ENCODE measurements around the gene CDX2. TPM values are rescaled to one million over a fixed set of nuclear protein-coding genes. Genes with fewer than 3 reads are reported as not detected.

Gene CDX2
- total RNA-seq, 1 donor from 2014 or later = not detected

- no peaks in the 10 kb centered on the region for H3K36me3 Mint-ChIP-seq (ENCODE audit: low read depth)
- no peak overlapping the region for H3K27ac Mint-ChIP-seq
- peaks cover 26% of the 10 kb centered on the region for H3K4me1 Mint-ChIP-seq
- peaks cover 53% of the 10 kb centered on the region for H3K27me3 Mint-ChIP-seq
- DNase-seq (no peak), ATAC-seq (ENCODE audit: low read depth) (no peak)
- TF ChIP-seq, protein P1, sequence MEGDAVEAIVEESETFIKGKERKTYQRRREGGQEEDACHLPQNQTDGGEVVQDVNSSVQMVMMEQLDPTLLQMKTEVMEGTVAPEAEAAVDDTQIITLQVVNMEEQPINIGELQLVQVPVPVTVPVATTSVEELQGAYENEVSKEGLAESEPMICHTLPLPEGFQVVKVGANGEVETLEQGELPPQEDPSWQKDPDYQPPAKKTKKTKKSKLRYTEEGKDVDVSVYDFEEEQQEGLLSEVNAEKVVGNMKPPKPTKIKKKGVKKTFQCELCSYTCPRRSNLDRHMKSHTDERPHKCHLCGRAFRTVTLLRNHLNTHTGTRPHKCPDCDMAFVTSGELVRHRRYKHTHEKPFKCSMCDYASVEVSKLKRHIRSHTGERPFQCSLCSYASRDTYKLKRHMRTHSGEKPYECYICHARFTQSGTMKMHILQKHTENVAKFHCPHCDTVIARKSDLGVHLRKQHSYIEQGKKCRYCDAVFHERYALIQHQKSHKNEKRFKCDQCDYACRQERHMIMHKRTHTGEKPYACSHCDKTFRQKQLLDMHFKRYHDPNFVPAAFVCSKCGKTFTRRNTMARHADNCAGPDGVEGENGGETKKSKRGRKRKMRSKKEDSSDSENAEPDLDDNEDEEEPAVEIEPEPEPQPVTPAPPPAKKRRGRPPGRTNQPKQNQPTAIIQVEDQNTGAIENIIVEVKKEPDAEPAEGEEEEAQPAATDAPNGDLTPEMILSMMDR (IDR thresholded peaks at IDR 0.05) = no peak
- ChIA-PET CTCF (interaction anchor here (0.6 to 10.8 kb wide), 6 partner anchors 29 to 997 kb away, joined by 3 to 230 read pairs (median 9); no protein-coding TSS in a partner anchor), POLR2A (no interaction called here)
- intact Hi-C loops (cut with micrococcal nuclease) = loop anchor here (5.0 to 10.0 kb wide), 2 partner anchors 450 to 812 kb away; no protein-coding TSS in a partner anchor
- H3K9me3 Mint-ChIP-seq = no peaks in the 10 kb centered on the region
- no peak overlapping the region for H3K4me3 Mint-ChIP-seq
Measured at GRCh38 chr13:27982361-27982760, 13.2 kb upstream of the CDX2 start.

DNA sequence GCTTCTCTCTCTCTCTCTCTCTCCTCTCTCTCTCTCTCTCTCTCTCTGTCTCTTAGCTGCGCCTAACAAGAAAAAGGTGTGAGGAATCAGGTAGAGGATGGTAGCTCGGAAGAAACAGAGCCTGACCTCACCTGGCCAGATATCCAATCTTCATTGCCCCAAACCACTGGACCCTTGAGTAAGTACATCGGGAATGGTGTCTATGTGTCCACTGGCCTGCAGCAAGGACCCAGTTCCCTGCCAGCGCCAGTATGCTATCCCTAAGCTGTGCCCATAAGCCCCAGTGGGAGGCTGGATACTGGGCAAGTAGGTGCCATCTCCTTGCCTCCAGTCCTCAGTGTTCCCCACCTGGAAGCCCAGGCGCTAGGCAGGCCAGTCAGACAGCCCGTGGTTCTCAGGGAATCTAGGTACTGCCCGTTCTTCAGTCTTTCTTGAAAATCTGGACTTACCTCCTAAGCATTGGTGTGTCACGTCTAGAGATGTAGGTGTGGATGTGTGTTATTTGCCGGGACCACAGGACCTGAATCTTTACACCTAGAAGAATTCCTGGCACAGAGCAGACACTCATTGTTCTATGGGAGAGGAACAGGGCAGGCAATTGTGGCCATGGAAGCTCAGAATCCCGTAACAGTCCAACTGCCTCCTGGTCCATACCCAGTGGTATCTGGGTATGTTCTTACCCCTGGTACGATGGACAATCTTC is 12.0 kb upstream of the CDX2 start:
- Mint-ChIP-seq H3K4me1 (peaks cover 26% of the 10 kb centered on the region), H3K36me3 (ENCODE audit: low read depth) (no peaks in the 10 kb centered on the region), H3K27me3 (peaks cover 62% of the 10 kb centered on the region), H3K27ac (no peak overlapping the region), H3K9me3 (no peaks in the 10 kb centered on the region), H3K4me3 (peak overlapping the region; percentile 71)
- intact Hi-C loops (cut with micrococcal nuclease) = loop anchor here (5.0 to 10.0 kb wide), 2 partner anchors 449 to 814 kb away; no protein-coding TSS in a partner anchor
- DNase-seq (no peak), ATAC-seq (ENCODE audit: low read depth) (no peak)
- TF ChIP-seq, protein P1 (IDR thresholded peaks at IDR 0.05) = no peak
- ChIA-PET CTCF (interaction anchor here (1.1 to 10.8 kb wide), 3 partner anchors 153 to 996 kb away, joined by 4 to 230 read pairs (median 6); no protein-coding TSS in a partner anchor), POLR2A (no interaction called here)

GRCh38 chr13:27980280-27980998 is 11.3 kb upstream of the CDX2 start:
- TF ChIP-seq, protein P1 (IDR thresholded peaks at IDR 0.05) = no peak
- Mint-ChIP-seq H3K27me3 (peaks cover 69% of the 10 kb centered on the region), H3K4me3 (peak overlapping the region; percentile 74), H3K27ac (peak overlapping the region; percentile 46), H3K4me1 (peaks cover 33% of the 10 kb centered on the region), H3K9me3 (no peaks in the 10 kb centered on the region), H3K36me3 (ENCODE audit: low read depth) (no peaks in the 10 kb centered on the region)
- ATAC-seq (ENCODE audit: low read depth) (peak; percentile 20), DNase-seq (no peak)
- POLR2A ChIA-PET = interaction anchor here (1.0 kb wide), 1 partner anchor 529 kb away, joined by 3 read pairs; no protein-coding TSS in a partner anchor
- intact Hi-C loops (cut with micrococcal nuclease) = loop anchor here (5.0 to 10.0 kb wide), 2 partner anchors 448 to 814 kb away; no protein-coding TSS in a partner anchor
- CTCF ChIA-PET = interaction anchor here (1.1 to 10.8 kb wide), 3 partner anchors 152 to 995 kb away, joined by 4 to 230 read pairs (median 6); no protein-coding TSS in a partner anchor

DNA sequence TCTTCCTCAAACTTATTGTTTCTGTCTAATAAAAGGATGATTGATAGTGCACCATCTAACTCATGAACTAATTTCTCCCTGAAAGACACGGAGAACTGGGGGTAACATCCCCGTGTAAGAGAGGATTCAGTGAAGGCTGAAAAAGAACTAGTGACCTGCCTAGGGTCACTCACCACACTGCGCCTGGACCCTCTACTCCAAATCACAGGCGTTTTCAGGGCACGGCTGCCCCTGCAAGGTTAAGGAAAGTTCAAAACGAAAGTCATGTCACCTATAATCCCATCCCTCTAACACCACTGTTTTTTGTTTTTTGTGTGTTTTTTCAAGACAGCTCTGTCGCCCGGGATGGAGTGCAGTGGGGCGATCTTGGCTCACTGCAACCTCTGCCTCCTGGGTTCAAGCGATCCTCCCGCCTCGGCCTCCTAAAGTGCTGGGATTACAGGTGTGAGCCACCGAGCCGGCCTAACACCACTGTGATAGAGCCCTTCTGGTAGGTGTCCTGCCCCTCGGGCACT is 10.7 kb upstream of the CDX2 start:
- Mint-ChIP-seq H3K4me1 (peaks cover 36% of the 10 kb centered on the region), H3K27me3 (peaks cover 75% of the 10 kb centered on the region), H3K9me3 (no peaks in the 10 kb centered on the region), H3K27ac (peak overlapping the region; percentile 46), H3K4me3 (peak overlapping the region; percentile 74), H3K36me3 (ENCODE audit: low read depth) (no peaks in the 10 kb centered on the region)
- ATAC-seq (ENCODE audit: low read depth) = no peak
- no peak for DNase-seq
- CTCF ChIA-PET = interaction anchor here (1.9 to 10.8 kb wide), 2 partner anchors 151 to 994 kb away, joined by 4 to 230 read pairs; no protein-coding TSS in a partner anchor
- intact Hi-C loops (cut with micrococcal nuclease) = loop anchor here (1.0 to 10.0 kb wide), 5 partner anchors 12 to 815 kb away; partner anchors contain the start of gene GSX1
- POLR2A ChIA-PET = interaction anchor here (1.0 kb wide), 1 partner anchor 529 kb away, joined by 3 read pairs; no protein-coding TSS in a partner anchor
- TF ChIP-seq, protein P1 (IDR thresholded peaks at IDR 0.05) = no peak

Measured in activated B cell treated with CpG ODN at 0.5 μM for 24 hours (primary cell).